IPS-15b (cell line): ENCODE measurements around the gene DUSP7.
A peak's percentile ranks its signal among the peaks of the same experiment; 100 is the strongest.

Experiments used
- H3K27me3 ChIP-seq: one replicate; pipeline ENCODE4 v1.6.1; 2013; ENCODE audit warnings: low read length; ENCODE audit not compliant: control insufficient read depth, insufficient read depth
- H3K36me3 ChIP-seq: one replicate; pipeline ENCODE4 v1.6.1; 2013; ENCODE audit warnings: low read length; ENCODE audit not compliant: control insufficient read depth, insufficient read depth
- H3K4me1 ChIP-seq: one replicate; pipeline ENCODE4 v1.6.1; 2013; ENCODE audit warnings: mild to moderate bottlenecking, low read length; ENCODE audit not compliant: control insufficient read depth, insufficient read depth
- H3K4me3 ChIP-seq: one replicate; pipeline ENCODE4 v1.5.1; 2013; ENCODE audit warnings: low read depth, low read length
- H3K9ac ChIP-seq: one replicate; pipeline ENCODE4 v1.6.1; 2013; ENCODE audit warnings: low read depth, mild to moderate bottlenecking, low read length
- H3K9me3 ChIP-seq: one replicate; pipeline ENCODE4 v1.6.1; 2013; ENCODE audit warnings: mild to moderate bottlenecking, low read length; ENCODE audit not compliant: control insufficient read depth, insufficient read depth

The DUSP7 gene

DNA sequence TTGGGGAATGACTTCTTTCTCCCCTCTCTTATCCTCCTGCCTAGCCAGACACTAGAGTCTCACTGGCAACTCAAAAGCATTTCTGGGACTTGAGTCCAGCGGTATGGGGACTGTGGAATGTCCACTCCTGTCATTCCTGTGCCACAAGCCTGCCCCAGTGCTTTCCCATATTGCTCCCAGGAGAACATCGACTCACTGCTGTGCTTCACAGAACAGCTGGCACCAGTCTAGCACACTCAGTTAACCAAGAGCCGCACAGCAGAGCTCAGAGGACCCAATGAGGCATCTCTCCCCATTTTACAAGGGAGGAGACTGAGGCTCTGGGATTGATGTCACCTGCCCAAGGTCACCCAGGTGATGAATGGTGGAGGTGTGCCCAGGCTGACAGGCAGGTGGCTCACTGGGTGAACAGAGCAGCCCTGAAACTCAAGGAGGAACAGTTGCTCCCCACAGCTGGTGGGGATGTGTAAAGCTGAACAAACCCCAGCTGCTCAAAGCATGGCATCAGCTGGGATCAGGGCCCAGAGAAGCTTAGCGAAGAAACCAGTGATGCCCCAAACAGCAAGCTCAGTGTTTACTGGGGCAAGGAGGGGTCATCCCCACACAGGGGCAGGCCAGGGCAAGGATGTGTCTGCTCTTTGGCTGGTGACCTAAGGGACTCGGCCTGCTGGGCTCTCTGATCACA is 35.4 kb upstream of the DUSP7 start:
- no peaks in the 10 kb centered on the region for H3K9me3 ChIP-seq
- no peak overlapping the region for H3K4me3 ChIP-seq
- H3K27me3 ChIP-seq, result no peaks in the 10 kb centered on the region
- no peak overlapping the region for H3K9ac ChIP-seq
- no peaks in the 10 kb centered on the region for H3K4me1 ChIP-seq
- H3K36me3 ChIP-seq, result peaks cover 17% of the 10 kb centered on the region

DNA sequence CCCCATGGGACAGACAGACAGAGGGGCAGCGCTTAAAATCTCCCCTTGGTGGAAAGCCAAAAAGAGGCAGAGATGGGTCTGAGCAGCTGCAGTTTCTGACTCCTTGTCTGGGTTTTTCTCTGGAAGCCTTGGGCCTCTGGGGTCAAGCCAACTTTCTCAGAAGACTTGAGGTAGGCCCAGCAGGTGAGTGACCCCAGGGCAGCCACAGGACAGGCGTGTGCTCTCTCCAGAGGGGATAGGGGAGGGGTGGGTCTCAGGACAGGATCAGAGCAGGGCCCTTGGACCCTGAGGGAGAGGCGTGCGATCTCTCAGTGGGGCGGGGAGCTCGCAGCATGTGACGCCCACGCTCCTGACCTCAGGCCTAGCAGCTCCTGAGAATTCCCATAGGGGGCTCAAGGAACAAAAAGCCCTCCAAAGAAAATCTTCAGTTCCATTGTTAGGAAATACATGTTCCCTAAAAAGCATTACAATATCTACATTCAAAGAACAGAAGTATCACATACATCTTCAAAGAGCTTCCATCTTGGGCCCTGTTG is 34.6 kb upstream of the DUSP7 start:
- Histone ChIP-seq H3K4me1 (no peaks in the 10 kb centered on the region), H3K9ac (no peak overlapping the region), H3K36me3 (peaks cover 16% of the 10 kb centered on the region), H3K27me3 (no peaks in the 10 kb centered on the region), H3K4me3 (no peak overlapping the region), H3K9me3 (no peaks in the 10 kb centered on the region)

DNA sequence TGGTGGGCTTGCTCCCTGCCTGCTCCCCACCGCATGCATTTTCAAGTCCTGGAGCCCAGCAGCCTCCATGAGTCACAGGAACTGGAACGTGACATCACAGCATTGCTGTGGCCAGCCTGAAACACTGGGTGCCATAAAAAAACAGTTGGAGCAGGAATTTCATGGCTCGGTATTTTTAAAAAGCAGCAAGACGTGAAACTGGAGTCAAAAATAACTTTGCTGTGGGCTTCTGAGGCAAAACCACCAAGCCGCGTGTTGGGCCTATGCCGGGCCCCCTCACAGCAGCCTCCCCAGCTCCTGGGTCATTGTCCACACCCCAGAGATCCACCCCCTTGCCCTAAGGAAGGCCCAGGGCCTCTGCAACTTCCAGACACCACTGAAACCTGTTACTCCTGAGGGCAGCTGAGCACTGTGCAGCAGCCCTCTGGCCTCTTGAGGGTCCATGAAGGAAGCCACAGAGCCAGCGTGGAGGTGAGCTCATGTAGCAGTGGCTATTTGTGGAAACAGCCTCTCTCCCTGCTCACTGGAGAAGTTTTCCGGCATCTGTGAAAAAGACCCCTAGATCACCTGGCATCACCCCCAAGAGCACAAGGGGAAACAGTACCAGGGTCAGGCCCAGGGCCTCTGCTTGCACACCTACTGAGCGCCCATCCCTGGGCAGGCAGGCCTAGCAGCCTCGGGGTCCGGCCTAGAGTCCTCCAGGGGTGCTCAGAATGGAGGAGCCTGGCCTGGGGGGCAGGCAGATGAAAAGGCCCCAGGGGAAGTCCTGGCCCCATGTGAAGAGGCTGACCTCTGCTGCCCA is 34.0 kb upstream of the DUSP7 start:
- H3K36me3 ChIP-seq, result peaks cover 16% of the 10 kb centered on the region
- no peaks in the 10 kb centered on the region for H3K9me3 ChIP-seq
- H3K4me3 ChIP-seq, result no peak overlapping the region
- H3K4me1 ChIP-seq, result no peaks in the 10 kb centered on the region
- H3K27me3 ChIP-seq, result no peaks in the 10 kb centered on the region
- peak overlapping the region; percentile 41 for H3K9ac ChIP-seq

DNA sequence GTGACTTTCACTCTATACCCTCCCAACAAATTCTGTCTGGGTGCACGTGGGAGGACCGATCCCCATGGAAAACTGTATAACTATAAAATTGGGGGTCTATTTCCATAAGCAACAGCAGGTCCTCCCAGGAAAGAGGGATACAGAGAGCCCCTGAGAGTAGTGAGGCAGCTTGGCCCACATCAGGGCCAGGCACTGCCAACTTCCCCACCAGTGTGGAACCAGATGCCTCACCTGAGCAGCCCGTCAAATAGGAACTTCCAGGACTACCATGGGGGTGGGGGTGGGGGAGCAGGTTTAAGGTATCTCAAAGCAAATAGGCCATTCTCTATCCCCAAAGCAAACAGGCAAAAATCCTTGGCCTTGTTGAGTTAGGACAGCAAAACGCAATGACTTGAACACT is 33.3 kb upstream of the DUSP7 start:
- H3K27me3 ChIP-seq, result no peaks in the 10 kb centered on the region
- H3K9ac ChIP-seq, result peak overlapping the region; percentile 41
- H3K4me3 ChIP-seq, result no peak overlapping the region
- no peaks in the 10 kb centered on the region for H3K4me1 ChIP-seq
- no peaks in the 10 kb centered on the region for H3K9me3 ChIP-seq
- H3K36me3 ChIP-seq, result peaks cover 16% of the 10 kb centered on the region

DNA sequence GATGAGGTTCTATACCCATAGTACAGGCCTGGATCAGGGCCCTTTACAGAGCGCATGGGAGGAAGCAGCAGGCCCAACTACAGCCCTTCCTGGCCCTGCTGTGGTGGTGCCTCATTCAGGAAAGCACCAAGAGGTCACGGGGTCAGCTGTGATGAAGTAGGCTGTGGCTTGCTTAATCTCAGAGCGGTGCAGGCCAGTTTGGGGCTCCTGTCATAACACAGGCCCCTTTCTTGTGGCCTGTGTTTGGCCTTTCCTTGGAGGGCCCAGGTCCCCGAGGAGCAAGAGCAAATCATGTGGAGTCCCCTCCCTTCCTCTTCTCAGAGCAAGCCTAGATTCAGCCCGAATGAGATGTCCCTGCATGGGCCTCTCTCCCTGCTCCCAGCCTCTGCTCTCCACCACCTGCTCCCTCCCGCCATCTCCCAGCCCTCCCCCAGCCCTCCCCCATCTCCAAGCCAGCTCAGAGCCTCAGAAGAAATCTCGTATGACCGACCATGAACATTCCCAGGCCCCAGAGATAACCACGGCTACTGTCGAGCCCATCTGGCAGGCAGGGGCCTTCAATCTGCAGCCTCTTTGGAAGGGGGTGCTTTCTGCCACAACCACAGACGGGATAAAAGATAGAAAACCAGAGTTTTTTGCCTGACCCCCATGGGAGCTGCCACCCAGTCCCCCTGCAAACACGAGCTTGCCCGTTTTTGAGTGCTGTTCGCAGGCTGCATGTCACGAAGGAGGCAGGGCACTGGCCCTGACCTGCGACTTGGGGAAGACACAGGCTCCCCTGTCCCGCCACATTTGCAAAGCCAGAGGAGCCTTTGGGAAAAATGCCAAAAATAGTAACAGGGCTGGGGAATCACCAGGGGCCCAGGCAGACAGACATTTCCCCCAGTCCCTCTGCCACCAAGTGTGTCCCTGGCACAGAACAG is 32.3 kb upstream of the DUSP7 start:
- Histone ChIP-seq H3K9me3 (no peaks in the 10 kb centered on the region), H3K27me3 (no peaks in the 10 kb centered on the region), H3K9ac (no peak overlapping the region), H3K4me1 (no peaks in the 10 kb centered on the region), H3K4me3 (no peak overlapping the region), H3K36me3 (peaks cover 9% of the 10 kb centered on the region)

DNA sequence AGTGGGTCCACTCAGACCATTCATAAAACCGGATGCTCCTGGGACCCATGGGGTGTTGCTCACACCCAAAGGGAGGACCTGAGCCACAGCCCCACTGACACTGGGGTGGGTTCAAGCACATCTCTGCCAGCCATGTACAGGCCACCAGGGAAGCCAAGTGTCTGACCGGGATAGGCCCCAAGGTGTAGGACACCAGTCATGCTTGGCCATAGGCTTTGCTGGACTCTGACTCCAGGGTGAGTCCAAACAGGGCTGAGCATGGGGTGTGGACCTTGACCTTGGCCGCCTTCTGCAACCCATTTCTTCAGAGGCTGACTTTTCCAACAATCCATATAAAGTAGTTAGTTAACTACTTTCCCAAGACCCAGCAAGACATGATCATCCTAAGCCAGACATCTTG is 31.4 kb upstream of the DUSP7 start:
- no peak overlapping the region for H3K9ac ChIP-seq
- peaks cover 5% of the 10 kb centered on the region for H3K36me3 ChIP-seq
- no peaks in the 10 kb centered on the region for H3K27me3 ChIP-seq
- H3K4me3 ChIP-seq, result no peak overlapping the region
- no peaks in the 10 kb centered on the region for H3K9me3 ChIP-seq
- H3K4me1 ChIP-seq, result no peaks in the 10 kb centered on the region

DNA sequence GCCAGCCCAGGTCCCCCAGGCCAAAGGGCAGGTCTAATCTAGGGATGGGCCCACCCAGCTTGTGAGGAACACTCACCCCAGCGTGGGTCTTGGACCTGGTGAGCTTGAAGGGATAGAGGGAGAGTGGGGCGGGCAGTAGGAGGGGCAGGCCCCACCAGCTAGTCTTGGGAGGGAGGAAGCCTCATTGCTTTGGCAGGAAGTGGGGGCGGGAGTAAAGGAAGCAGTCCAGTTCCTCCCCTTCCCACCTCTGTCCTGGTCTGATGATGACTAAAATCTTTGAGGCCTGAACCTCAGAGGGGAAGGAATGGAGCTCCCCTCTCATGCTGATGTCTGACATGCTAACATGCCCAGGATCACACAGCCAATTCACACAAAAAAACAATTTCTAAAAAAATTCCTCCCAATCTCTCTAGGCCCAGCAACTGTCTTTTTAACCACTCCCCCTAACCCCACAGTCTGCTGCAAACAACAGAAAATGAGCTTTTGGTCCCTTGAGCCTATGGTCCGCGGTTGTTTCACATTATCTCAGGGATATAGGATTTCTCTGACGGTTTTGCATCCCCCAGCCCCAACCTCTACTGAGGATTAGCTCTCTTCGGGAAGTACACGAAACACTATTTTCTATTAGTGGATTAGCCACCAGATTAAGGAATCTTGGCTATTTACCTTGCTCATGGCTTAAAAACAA is 30.7 kb upstream of the DUSP7 start:
- H3K9me3 ChIP-seq, result no peaks in the 10 kb centered on the region
- no peak overlapping the region for H3K4me3 ChIP-seq
- no peak overlapping the region for H3K9ac ChIP-seq
- peaks cover 5% of the 10 kb centered on the region for H3K36me3 ChIP-seq
- no peaks in the 10 kb centered on the region for H3K27me3 ChIP-seq
- no peaks in the 10 kb centered on the region for H3K4me1 ChIP-seq

DNA sequence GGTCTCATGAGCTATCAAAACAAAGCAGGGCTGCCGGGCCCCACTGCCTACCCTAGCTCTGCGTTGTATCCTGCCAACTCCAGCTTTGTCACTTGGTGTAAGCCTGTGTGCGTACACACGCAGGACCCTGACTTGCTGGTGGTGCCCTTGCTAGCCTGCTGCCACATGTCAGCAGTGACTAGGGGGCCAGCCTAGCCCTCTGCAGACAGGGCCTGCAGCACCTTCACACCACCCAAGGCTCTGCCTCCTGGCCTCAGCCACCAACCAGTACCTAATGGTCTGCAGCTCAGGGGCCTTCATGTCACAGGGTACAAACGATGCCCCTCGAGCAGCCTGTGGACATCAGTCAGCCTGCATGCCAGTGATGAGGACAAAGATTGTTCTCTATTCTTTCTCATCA is 30.1 kb upstream of the DUSP7 start:
- H3K4me3 ChIP-seq, result no peak overlapping the region
- no peaks in the 10 kb centered on the region for H3K4me1 ChIP-seq
- no peaks in the 10 kb centered on the region for H3K27me3 ChIP-seq
- H3K9me3 ChIP-seq, result no peaks in the 10 kb centered on the region
- H3K9ac ChIP-seq, result no peak overlapping the region
- peaks cover 5% of the 10 kb centered on the region for H3K36me3 ChIP-seq

DNA sequence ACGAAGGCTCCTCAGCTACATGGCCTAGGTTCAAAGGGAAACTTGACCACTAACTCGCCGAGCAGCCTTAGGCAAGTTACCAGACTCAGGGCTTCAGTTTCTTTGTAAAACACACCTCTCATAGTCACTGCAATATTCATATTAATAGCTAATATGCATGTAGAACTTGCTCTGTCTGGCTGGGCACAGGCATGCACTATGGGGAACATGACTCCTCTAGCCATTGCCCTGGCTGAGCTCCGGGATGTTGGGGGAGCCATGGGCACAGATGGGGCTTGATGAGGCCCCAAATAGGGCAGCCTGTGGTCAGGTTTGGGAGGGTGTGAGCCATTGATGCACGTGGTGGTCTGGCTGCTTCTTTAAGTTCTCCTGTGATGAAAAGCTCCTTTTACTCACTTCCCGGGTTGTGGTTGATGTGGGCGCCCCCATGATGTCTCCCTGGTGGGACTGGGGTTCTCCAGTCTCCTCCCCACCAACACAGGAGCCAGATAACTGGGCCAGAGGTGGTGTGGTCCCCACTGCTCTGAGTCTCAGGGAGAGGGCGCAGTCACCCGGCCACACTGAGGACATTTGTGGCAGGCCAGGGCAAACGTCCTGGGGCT is 29.4 kb upstream of the DUSP7 start:
- Histone ChIP-seq H3K27me3 (no peaks in the 10 kb centered on the region), H3K9me3 (no peaks in the 10 kb centered on the region), H3K4me1 (no peaks in the 10 kb centered on the region), H3K36me3 (peaks cover 5% of the 10 kb centered on the region), H3K4me3 (no peak overlapping the region), H3K9ac (no peak overlapping the region)

DNA sequence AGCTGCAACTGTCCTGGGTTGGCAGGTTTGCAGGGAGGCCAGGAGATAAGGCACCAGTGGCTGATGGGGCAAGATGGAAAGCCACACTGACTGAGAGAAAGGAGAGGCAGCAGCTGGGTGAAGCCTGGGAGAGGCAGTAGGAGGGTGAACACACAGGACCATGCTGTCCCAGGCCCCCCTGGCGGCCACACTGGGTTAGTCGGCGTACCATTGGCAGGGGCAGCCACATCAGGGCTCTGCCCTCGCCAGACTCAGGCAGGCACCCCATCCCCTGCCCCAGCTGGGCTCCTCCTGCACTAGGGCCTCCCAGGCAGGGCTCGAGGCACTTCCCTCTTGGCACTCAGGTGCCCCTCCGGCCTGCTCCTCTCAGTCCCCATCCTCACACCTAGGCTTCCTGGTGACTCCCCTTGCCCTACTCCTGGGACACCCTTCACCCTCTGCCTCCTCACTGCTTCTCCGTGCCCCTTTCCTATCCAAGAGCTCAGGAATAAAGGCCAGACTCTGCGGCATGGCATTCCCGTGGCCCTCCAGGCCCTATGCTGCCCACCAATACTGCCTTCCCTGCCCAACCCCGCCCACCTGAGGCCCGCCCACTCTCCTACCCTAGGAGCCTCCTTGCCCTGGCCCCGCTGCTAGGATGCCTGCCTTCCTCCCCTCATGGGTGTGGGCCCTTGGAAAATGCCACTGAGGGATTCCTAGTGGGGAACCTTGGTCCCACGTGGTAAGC is 28.7 kb upstream of the DUSP7 start:
- Histone ChIP-seq H3K9me3 (no peaks in the 10 kb centered on the region), H3K4me1 (no peaks in the 10 kb centered on the region), H3K4me3 (no peak overlapping the region), H3K36me3 (peaks cover 5% of the 10 kb centered on the region), H3K27me3 (no peaks in the 10 kb centered on the region), H3K9ac (no peak overlapping the region)
